ENCODE data around the gene ARPP19.
A peak's percentile ranks its signal among the peaks of the same experiment; 100 is the strongest.

The ARPP19 gene

DNA sequence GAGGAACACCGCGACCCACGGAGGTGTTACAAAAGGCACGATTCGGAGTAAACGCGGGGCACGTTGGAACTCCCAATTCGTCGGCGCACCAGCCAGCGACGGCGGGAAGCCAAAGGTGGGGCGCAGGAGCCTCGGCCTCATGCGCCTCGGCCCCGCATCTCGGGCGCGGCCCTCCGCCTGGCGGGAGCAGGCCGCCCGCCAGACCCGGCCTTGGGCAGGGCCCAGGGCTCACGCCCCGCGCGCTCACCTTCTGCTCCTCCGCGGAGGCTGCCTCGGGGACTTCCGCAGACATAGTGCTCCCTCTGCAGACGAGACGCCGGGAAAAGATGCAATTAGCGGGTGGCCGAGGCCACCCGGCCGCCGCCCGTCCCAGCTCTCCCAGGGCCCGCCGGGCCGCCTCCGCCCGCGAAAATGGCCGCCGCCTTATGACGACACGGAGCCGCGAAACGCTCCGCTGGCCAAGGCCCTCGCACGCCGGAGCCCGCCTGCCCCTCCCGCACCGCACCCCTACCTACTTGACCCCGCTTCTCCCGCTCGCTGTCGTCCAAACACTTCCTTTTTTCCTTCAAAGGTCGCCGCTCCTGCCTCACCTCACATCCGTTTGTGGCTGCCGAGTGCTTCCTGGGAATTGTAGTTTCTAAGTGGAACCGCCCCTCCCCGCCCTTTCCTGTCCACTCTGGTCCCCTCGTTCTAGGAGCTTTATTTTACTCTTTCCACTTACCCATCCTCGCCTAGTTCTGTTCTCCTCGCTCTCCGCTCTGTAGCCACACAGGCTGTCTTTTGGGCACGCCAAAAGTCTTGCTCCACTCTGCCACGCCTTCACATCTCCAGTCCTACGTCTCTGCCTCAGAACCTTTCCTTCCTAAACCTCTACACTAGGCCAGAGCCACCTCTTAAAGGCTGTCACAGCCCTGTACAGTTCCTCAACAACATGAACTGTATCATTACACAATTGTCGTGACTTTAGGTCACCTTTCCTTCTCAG is at the start of gene ARPP19:
Gene ARPP19, minus strand, starts transcription at position 430 of the 985 bp plus-strand sequence. Its CDS starts 138 bp downstream, at position 292.
- peak; percentile 3 for TF ChIP-seq CTCF (IDR thresholded peaks at IDR 0.05; ENCODE audit: insufficient read depth, low read depth, low read length, missing control alignments)
- peak; percentile 95 for DNase-seq (ENCODE audit: low read depth)
- H3K4me3 ChIP-seq (ENCODE audit: low read depth, low read length), result peak within 1 kb of the TSS; percentile 81

DNA sequence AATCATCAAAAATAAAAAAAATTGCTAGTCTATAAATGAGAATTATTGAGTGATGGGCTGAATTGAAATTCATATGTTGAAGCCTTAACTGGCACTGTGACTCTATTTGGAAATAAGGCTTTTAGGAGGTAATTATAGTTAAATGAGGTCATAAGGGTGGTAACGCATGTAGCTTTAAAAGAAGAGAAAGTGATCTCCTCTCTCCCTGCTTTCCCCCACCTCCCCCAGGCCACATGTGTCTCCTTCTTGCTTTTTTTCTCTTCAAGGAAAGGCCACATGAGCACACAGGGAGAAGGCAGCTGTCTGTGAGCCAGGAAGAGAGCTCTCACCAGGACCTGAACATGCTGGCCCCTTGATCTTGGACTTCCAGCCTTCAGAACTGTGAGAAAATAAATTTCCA is 48.2 kb upstream of the ARPP19 start:
- no peak overlapping the region for H3K4me3 ChIP-seq (ENCODE audit: low read depth, low read length)
- no peak for DNase-seq (ENCODE audit: low read depth)
- no peak for TF ChIP-seq CTCF (IDR thresholded peaks at IDR 0.05; ENCODE audit: insufficient read depth, low read depth, low read length, missing control alignments)

DNA sequence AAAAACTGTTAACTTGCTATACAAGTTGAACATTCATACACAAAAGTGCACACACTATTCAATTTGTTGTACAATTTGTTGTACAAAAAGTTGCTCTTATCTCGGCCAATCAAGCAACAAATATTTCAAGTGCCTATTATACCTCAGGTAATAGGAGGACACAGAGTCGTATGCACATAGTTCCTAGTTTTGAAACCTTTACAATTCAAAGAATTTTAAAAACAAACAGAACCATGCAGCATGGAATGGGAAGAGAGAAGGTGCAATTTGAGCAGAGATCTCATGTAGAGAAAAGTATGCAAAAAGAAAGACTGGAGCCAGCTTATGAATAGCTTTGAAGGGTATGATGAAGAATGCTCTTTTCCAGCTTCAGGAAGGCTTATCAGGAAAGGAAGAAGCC is 46.5 kb upstream of the ARPP19 start:
- TF ChIP-seq CTCF (IDR thresholded peaks at IDR 0.05; ENCODE audit: insufficient read depth, low read depth, low read length, missing control alignments), result no peak
- DNase-seq (ENCODE audit: low read depth), result no peak
- H3K4me3 ChIP-seq (ENCODE audit: low read depth, low read length), result no peak overlapping the region

DNA sequence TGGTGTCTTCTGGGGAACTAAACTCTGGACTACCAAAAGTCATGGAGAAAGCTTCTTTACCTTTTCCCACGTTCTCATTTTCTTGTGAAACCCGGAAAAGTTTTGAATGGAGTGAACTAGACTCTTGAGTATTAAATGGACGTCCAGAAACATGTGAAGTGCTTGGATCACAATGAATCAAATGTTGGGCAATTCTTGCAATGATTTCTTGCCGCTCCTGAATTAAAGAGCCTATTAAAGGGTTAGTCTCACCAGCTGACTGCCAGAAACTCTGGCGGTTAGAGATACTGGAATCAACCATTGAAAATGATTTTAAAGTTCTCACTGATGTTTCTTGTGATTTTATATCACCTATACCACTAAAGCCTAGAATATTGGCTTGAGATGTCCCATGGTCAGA is 40.8 kb upstream of the ARPP19 start:
- TF ChIP-seq CTCF (IDR thresholded peaks at IDR 0.05; ENCODE audit: insufficient read depth, low read depth, low read length, missing control alignments), result no peak
- DNase-seq (ENCODE audit: low read depth), result no peak
- H3K4me3 ChIP-seq (ENCODE audit: low read depth, low read length), result no peak overlapping the region

DNA sequence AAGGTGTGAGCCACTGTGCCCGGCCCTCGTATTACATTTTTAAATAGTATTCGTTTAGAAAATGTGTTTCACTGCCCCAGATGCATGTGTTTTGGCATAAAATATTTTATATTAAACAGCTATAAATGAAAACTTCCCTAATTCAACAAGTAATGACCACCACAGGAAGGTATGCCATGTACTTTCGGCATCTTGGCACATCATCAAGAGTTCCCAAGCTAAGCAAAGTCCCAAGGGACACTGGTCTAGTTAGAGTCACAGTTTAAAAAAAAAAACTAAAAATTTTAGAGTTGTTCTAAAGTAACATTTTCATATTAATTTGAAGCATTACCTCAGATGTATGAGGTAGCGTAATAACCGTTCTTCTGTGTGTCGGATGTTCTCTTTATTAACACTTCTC is 15.6 kb upstream of the ARPP19 start:
- no peak overlapping the region for H3K4me3 ChIP-seq (ENCODE audit: low read depth, low read length)
- no peak for DNase-seq (ENCODE audit: low read depth)
- no peak for TF ChIP-seq CTCF (IDR thresholded peaks at IDR 0.05; ENCODE audit: insufficient read depth, low read depth, low read length, missing control alignments)

GRCh38 chr15:52579852-52580251 is 11.0 kb upstream of the ARPP19 start:
- no peak for TF ChIP-seq CTCF (IDR thresholded peaks at IDR 0.05; ENCODE audit: insufficient read depth, low read depth, low read length, missing control alignments)
- no peak overlapping the region for H3K4me3 ChIP-seq (ENCODE audit: low read depth, low read length)
- no peak for DNase-seq (ENCODE audit: low read depth)

Measured in GM12865 (cell line).